22Rv1 (cell line): ENCODE measurements around the gene AOAH.

Source experiments
- ZFX ChIP-seq: fragments of 450-650 bp; IDR thresholded peaks from 2 replicates; pipeline ENCODE4 v1.6.1; 2017; ENCODE audit warnings: antibody characterized with exemption, borderline replicate concordance
- TF ChIP-seq, protein P1 (sequence below): fragments of 450-650 bp; IDR thresholded peaks from 2 replicates; pipeline ENCODE4 v1.5.1; 2017; ENCODE audit warnings: mild to moderate bottlenecking

DNA sequence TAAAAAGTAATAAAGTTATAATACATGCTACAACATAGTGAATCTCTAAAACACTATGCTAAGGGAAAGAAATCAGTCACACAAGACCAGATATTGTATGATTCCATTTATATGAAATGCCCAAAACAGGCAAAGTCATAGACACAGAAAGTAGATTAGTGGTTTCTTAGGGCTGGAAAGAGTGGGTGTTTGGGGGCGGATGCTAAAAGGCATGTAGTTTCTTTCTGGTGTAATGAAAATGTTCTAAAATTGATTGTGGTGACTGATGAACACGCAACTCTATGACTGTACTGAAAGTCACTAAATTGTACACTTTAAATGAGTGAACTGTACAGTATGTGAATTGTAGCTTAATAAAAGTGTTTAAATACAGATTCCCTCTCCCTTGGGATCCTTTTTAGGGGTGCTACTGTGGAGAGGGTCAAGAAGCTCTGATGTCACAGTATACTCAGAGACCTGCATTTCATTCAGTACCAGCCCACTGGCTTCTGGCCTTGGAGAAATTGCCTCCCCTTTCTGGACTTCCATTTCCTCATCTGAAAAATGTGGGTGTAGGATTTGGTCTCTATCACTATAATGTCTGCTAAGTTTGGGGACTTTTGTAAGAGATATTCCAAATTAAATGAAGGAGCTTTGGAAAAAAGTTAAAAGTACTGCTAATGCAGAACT is 46.4 kb downstream of the AOAH start:
- TF ChIP-seq, protein P1, sequence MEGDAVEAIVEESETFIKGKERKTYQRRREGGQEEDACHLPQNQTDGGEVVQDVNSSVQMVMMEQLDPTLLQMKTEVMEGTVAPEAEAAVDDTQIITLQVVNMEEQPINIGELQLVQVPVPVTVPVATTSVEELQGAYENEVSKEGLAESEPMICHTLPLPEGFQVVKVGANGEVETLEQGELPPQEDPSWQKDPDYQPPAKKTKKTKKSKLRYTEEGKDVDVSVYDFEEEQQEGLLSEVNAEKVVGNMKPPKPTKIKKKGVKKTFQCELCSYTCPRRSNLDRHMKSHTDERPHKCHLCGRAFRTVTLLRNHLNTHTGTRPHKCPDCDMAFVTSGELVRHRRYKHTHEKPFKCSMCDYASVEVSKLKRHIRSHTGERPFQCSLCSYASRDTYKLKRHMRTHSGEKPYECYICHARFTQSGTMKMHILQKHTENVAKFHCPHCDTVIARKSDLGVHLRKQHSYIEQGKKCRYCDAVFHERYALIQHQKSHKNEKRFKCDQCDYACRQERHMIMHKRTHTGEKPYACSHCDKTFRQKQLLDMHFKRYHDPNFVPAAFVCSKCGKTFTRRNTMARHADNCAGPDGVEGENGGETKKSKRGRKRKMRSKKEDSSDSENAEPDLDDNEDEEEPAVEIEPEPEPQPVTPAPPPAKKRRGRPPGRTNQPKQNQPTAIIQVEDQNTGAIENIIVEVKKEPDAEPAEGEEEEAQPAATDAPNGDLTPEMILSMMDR: no peak
- no peak for TF ChIP-seq ZFX
